ENCODE results near the gene GNB3.

Gene GNB3

GRCh38 chr12:6825398-6826124 lies 15.2 kb upstream of the GNB3 start:
- Histone ChIP-seq H3K4me1 (ENCODE audit: control insufficient read depth, insufficient read depth, low read length) (peaks cover 18% of the 10 kb centered on the region), H3K36me3 (ENCODE audit: control insufficient read depth, insufficient read depth, low read length) (no peaks in the 10 kb centered on the region), H3K27ac (ENCODE audit: low read depth, low read length) (no peak overlapping the region), H3K9ac (ENCODE audit: low read length) (no peak overlapping the region), H3K4me3 (ENCODE audit: low read length) (peak overlapping the region; percentile 46), H3K27me3 (ENCODE audit: control insufficient read depth, insufficient read depth, low read length) (peaks cover 5% of the 10 kb centered on the region)

GRCh38 chr12:6826125-6826733 lies 14.5 kb upstream of the GNB3 start:
- H3K27me3 ChIP-seq (ENCODE audit: control insufficient read depth, insufficient read depth, low read length): peaks cover 5% of the 10 kb centered on the region

GRCh38 chr12:6826734-6827436 lies 13.8 kb upstream of the GNB3 start:
- H3K4me1 ChIP-seq (ENCODE audit: control insufficient read depth, insufficient read depth, low read length): peaks cover 15% of the 10 kb centered on the region
- H3K4me3 ChIP-seq (ENCODE audit: low read length): no peak overlapping the region
- H3K27ac ChIP-seq (ENCODE audit: low read depth, low read length): peak overlapping the region; percentile 3
- peaks cover 5% of the 10 kb centered on the region for H3K27me3 ChIP-seq (ENCODE audit: control insufficient read depth, insufficient read depth, low read length)
- no peak overlapping the region for H3K9ac ChIP-seq (ENCODE audit: low read length)
- H3K36me3 ChIP-seq (ENCODE audit: control insufficient read depth, insufficient read depth, low read length): no peaks in the 10 kb centered on the region

More at GRCh38 chr12:6826125-6826733, 14.5 kb upstream of the GNB3 start:
- Histone ChIP-seq H3K9ac (ENCODE audit: low read length) (no peak overlapping the region), H3K4me3 (ENCODE audit: low read length) (no peak overlapping the region), H3K4me1 (ENCODE audit: control insufficient read depth, insufficient read depth, low read length) (peaks cover 15% of the 10 kb centered on the region), H3K27ac (ENCODE audit: low read depth, low read length) (no peak overlapping the region), H3K36me3 (ENCODE audit: control insufficient read depth, insufficient read depth, low read length) (no peaks in the 10 kb centered on the region)

GRCh38 chr12:6827437-6827911 lies 13.3 kb upstream of the GNB3 start:
- peaks cover 15% of the 10 kb centered on the region for H3K4me1 ChIP-seq (ENCODE audit: control insufficient read depth, insufficient read depth, low read length)
- H3K36me3 ChIP-seq (ENCODE audit: control insufficient read depth, insufficient read depth, low read length): no peaks in the 10 kb centered on the region
- H3K27me3 ChIP-seq (ENCODE audit: control insufficient read depth, insufficient read depth, low read length): peaks cover 3% of the 10 kb centered on the region
- peak overlapping the region; percentile 23 for H3K4me3 ChIP-seq (ENCODE audit: low read length)
- H3K27ac ChIP-seq (ENCODE audit: low read depth, low read length): peak overlapping the region; percentile 3
- no peak overlapping the region for H3K9ac ChIP-seq (ENCODE audit: low read length)

- Histone ChIP-seq H3K36me3 (ENCODE audit: control insufficient read depth, insufficient read depth, low read length) (no peaks in the 10 kb centered on the region), H3K27ac (ENCODE audit: low read depth, low read length) (peak within 1 kb of the TSS; percentile 82), H3K9ac (ENCODE audit: low read length) (peak within 1 kb of the TSS; percentile 85), H3K4me3 (ENCODE audit: low read length) (peak within 1 kb of the TSS; percentile 87), H3K27me3 (ENCODE audit: control insufficient read depth, insufficient read depth, low read length) (peaks cover 3% of the 10 kb centered on the region), H3K4me1 (ENCODE audit: control insufficient read depth, insufficient read depth, low read length) (peaks cover 15% of the 10 kb centered on the region)
These were observed 12.5 kb upstream of the GNB3 start, which contains the start of gene P3H3 for GRCh38 chr12:6827982-6828780. P3H3 (plus strand) TSS chr12:6828407; CDS start chr12:6828441, 34 bp downstream.

- H3K9ac ChIP-seq (ENCODE audit: low read length): peak overlapping the region; percentile 85
- peak overlapping the region; percentile 87 for H3K4me3 ChIP-seq (ENCODE audit: low read length)
- H3K36me3 ChIP-seq (ENCODE audit: control insufficient read depth, insufficient read depth, low read length): no peaks in the 10 kb centered on the region
- H3K27ac ChIP-seq (ENCODE audit: low read depth, low read length): peak overlapping the region; percentile 82
- H3K27me3 ChIP-seq (ENCODE audit: control insufficient read depth, insufficient read depth, low read length): peaks cover 3% of the 10 kb centered on the region
- H3K4me1 ChIP-seq (ENCODE audit: control insufficient read depth, insufficient read depth, low read length): peaks cover 15% of the 10 kb centered on the region
These were observed 11.8 kb upstream of the GNB3 start for GRCh38 chr12:6828781-6829535.

DNA sequence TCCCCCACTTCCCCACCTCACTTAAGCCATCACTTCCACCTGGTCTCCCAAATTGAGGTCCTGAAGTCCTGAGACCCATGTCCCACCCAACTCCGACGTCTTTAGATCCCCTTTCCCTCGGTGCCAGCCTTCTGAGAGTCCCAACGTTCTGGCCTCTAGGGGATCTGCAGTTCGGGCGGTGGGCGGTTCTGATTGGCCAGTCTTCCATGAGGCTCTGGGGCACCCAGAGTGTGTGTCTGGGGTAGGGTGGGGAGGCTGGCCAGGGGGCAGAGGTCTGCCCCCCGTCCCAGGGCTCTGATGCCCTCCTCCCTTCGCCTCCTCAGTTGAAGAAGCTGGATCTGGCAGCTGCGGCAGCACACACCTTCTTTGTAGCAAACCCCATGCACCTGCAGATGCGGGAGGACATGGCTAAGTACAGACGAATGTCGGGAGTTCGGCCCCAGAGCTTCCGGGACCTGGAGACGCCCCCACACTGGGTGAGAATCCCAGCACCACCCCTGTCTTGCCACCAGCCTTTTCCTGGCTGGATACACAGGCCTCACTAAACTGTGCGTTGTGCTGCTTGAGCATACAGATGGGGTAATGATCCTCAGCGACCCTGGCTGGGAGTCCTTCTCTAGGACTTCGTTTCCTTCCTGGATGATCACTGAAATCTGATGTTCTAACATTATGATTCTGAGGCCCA lies 11.0 kb upstream of the GNB3 start:
- H3K27ac ChIP-seq (ENCODE audit: low read depth, low read length): peak overlapping the region; percentile 82

DNA sequence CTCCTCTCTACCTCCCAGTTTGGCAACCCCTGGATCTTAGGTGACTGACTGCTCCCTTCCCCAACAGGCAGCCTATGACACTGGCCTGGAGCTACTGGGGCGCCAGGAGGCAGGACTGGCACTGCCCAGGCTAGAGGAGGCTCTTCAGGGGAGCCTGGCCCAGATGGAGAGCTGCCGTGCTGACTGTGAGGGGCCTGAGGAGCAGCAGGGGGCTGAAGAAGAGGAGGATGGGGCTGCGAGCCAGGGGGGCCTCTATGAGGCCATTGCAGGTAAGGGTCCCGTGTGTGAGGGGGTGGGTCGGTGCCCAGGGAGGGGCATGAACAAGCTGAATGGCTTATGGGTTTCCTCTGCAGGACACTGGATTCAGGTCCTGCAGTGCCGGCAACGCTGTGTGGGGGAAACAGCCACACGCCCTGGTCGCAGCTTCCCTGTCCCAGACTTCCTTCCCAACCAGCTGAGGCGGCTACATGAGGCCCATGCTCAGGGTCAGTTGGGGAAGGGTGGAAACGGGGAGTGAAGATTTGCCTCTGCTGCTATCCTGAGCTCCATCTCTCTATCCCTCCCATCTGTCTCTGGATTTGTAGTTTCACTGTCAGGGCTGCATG lies 10.3 kb upstream of the GNB3 start:
- Histone ChIP-seq H3K9ac (ENCODE audit: low read length) (no peak overlapping the region), H3K27ac (ENCODE audit: low read depth, low read length) (no peak overlapping the region), H3K27me3 (ENCODE audit: control insufficient read depth, insufficient read depth, low read length) (no peaks in the 10 kb centered on the region), H3K36me3 (ENCODE audit: control insufficient read depth, insufficient read depth, low read length) (no peaks in the 10 kb centered on the region), H3K4me3 (ENCODE audit: low read length) (no peak overlapping the region), H3K4me1 (ENCODE audit: control insufficient read depth, insufficient read depth, low read length) (peaks cover 8% of the 10 kb centered on the region)

More for the DNA sequence above, 11.0 kb upstream of the GNB3 start:
- peak overlapping the region; percentile 87 for H3K4me3 ChIP-seq (ENCODE audit: low read length)
- no peaks in the 10 kb centered on the region for H3K36me3 ChIP-seq (ENCODE audit: control insufficient read depth, insufficient read depth, low read length)
- peaks cover 15% of the 10 kb centered on the region for H3K4me1 ChIP-seq (ENCODE audit: control insufficient read depth, insufficient read depth, low read length)
- H3K27me3 ChIP-seq (ENCODE audit: control insufficient read depth, insufficient read depth, low read length): peaks cover 3% of the 10 kb centered on the region
- H3K9ac ChIP-seq (ENCODE audit: low read length): no peak overlapping the region

DNA sequence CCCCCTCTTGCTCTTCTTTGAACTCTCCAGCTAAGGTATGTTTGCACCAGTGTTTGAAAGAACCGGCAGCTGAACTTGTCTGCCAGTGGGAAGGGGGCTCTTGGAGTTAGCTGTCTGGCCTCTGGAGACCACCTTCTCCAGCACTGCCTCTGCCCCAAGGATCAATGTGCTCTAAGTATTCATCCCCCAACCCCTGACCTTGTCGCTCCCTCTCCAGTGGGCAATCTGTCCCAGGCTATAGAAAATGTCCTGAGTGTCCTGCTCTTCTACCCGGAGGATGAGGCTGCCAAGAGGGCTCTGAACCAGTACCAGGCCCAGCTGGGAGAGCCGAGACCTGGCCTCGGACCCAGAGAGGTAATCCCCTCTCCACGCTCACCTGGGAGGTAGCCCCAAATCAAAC lies 9.7 kb upstream of the GNB3 start:
- no peak overlapping the region for H3K9ac ChIP-seq (ENCODE audit: low read length)
- no peaks in the 10 kb centered on the region for H3K27me3 ChIP-seq (ENCODE audit: control insufficient read depth, insufficient read depth, low read length)
- no peak overlapping the region for H3K27ac ChIP-seq (ENCODE audit: low read depth, low read length)
- H3K4me3 ChIP-seq (ENCODE audit: low read length): no peak overlapping the region
- no peaks in the 10 kb centered on the region for H3K36me3 ChIP-seq (ENCODE audit: control insufficient read depth, insufficient read depth, low read length)
- H3K4me1 ChIP-seq (ENCODE audit: control insufficient read depth, insufficient read depth, low read length): peaks cover 7% of the 10 kb centered on the region

GRCh38 chr12:6831450-6831995 lies 9.2 kb upstream of the GNB3 start:
- H3K4me3 ChIP-seq (ENCODE audit: low read length): no peak overlapping the region
- no peaks in the 10 kb centered on the region for H3K27me3 ChIP-seq (ENCODE audit: control insufficient read depth, insufficient read depth, low read length)
- no peak overlapping the region for H3K9ac ChIP-seq (ENCODE audit: low read length)
- peaks cover under 1% of the 10 kb centered on the region for H3K36me3 ChIP-seq (ENCODE audit: control insufficient read depth, insufficient read depth, low read length)
- H3K4me1 ChIP-seq (ENCODE audit: control insufficient read depth, insufficient read depth, low read length): peaks cover 7% of the 10 kb centered on the region
- H3K27ac ChIP-seq (ENCODE audit: low read depth, low read length): no peak overlapping the region

Measured in rectal smooth muscle tissue (tissue), 1 donor.